Ovary (tissue), 3 donors: ENCODE measurements around the gene IGDCC3.

ENCODE experiments used
- CTCF ChIP-seq, 3 donors: fragments of 450-650 bp in 2 of 3; fragments of 200-600 bp in 1 of 3; IDR thresholded peaks; one replicate each; pipeline versions ENCODE4 v1.5.1 to v1.8.0; 2016 to 2022; ENCODE audit warnings: antibody characterized with exemption in 3 of 3, mild to moderate bottlenecking in 1 of 3
- POLR2A ChIP-seq: fragments of 450-650 bp; IDR thresholded peaks from one replicate; pipeline ENCODE4 v1.6.1; 2017; ENCODE audit warnings: antibody characterized with exemption, mild to moderate bottlenecking, moderate library complexity
- donor health status: DM: no; HTN: no; CAD: no.

GRCh38 chr15:65381445-65382145 lies 3.8 kb upstream of the IGDCC3 start:
- TF ChIP-seq CTCF (IDR thresholded peaks at IDR 0.05) (no peak), POLR2A (no peak)
